GM12872 (cell line): ENCODE results near the gene INTS15.

Source experiments
- TF ChIP-seq, protein P1 (sequence below): IDR thresholded peaks from 3 replicates; pipeline ENCODE4 v1.5.1; 2011; ENCODE audit warnings: low read depth, mild to moderate bottlenecking, low read length, moderate library complexity; ENCODE audit not compliant: insufficient read depth

Gene INTS15

DNA sequence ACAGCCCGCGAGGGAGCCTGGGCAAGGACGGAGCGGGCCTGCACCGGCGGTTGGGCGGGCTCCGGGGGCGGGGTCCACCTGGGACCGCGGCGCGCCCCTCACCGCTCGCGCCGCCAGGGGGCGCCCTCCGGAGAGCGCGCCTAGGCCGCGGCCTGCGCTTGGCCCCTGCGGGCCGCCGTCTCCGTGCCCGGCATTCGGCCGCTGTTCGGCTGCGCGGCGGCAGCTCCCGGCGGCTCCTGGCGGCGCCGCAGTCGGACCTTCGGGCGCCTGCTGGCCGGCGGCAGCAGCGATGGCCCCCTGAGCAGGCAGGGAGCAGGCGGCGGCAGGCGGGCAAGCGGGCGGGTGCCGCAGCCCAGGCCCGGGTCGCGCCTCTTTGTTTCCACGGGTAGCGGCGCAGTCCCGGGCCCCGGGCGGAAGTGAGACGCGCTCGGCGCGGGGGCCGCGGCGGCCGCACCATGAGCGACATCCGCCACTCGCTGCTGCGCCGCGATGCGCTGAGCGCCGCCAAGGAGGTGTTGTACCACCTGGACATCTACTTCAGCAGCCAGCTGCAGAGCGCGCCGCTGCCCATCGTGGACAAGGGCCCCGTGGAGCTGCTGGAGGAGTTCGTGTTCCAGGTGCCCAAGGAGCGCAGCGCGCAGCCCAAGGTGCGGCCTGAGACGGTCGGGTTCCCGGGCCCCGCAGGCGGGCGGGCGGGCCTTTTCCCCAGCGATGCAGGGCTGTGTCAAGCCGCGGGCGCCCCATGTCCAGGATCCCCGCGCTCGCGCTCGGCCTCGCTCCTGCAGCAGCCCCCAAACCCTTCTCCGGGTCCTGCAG lies at the start of gene INTS15:
Gene INTS15, plus strand, starts transcription at position 193 of the 816 bp plus-strand sequence. Its CDS starts 263 bp downstream, at position 456.
- TF ChIP-seq, protein P1, sequence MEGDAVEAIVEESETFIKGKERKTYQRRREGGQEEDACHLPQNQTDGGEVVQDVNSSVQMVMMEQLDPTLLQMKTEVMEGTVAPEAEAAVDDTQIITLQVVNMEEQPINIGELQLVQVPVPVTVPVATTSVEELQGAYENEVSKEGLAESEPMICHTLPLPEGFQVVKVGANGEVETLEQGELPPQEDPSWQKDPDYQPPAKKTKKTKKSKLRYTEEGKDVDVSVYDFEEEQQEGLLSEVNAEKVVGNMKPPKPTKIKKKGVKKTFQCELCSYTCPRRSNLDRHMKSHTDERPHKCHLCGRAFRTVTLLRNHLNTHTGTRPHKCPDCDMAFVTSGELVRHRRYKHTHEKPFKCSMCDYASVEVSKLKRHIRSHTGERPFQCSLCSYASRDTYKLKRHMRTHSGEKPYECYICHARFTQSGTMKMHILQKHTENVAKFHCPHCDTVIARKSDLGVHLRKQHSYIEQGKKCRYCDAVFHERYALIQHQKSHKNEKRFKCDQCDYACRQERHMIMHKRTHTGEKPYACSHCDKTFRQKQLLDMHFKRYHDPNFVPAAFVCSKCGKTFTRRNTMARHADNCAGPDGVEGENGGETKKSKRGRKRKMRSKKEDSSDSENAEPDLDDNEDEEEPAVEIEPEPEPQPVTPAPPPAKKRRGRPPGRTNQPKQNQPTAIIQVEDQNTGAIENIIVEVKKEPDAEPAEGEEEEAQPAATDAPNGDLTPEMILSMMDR, result peak; percentile 67; the same call in 2 of the 3 replicates

DNA sequence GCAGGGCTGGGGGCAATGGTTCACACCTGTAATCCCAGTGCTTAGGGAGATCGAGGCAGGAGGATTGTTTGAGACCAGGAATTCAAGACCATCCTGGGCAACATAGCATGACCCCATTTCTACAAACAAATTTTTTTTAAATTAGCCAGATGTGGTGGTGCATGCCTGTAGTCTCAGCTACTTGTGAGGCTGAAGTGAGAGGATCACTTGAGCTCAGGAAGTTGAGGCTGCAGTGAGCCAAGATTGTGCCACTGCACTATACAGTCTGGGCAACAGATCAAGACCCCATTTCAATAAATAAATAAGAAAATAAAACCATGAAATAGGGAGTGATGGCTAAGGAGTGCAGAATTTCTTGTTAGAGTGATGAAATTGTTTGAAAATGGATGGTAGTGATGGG lies 47.5 kb upstream of the INTS15 start:
- TF ChIP-seq, protein P1, result no peak

DNA sequence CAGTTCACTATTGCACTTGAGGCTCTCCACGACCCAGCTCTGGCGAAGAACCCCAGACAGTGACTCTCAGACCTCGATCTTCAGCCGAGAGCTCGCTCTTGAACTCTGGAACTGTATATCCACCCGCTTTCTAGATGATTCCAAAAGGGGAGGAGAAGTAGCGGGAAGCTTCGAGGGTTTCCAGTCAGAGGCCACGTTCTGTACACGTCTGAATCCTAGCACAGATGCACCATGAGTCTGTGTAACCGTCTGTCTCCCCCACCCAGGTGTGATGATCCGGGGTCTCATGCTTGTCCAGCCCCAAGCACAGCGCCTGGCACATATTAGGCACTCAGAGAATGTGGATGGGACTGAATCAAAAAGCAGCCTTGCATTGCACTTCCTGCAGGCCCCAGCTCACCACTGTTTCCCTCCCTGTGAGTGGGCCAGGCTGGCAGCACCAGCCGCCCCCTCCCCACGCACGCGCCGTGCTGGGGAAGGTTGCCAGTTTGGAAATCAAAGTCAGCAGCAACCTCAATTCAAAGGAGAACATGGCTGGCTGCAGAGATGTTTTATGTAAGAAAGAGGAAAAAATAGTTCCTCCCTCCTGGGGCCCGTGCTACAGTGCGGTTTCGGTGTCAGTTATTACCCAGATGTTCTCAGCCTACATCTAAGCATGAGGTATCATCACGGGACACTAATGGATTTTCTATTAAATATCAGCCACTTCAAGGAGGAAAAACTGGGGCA lies 44.3 kb upstream of the INTS15 start:
- TF ChIP-seq, protein P1, result no peak

DNA sequence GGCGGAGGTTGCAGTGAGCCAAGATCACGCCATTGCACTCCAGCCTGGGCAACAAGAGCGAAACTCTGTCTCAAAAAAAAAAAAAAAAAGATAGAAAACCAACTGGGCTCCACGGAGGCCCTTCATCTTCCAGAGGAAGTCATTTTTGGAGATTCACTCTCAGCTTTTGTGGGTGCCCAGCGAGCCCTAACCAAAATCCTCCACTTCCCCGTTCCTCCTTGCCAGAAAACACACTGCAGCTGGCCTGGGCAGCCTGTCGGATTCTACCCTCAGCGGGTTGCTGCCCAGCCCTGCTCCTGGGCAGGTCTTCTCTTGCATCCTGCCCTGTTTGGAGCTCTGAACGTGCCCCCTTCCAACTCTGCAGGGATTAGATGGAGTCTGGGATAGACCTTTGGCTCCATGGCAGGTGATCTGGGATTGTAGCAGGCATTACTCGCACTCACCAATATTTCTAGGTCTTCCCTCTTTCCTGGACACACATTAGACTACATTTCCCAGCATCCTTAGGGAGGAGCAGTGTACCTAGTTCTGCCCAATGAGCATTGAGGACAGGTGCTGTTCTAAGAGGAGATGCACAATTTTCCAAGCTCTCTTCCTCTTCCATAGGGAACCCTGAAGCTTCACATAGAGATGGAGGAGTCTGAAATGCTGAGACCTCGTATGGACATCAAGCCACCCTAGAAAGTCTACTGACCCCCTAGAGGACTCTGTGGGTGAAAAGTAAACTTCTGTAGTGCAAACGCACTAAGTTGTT lies 43.1 kb upstream of the INTS15 start:
- TF ChIP-seq, protein P1, result no peak

DNA sequence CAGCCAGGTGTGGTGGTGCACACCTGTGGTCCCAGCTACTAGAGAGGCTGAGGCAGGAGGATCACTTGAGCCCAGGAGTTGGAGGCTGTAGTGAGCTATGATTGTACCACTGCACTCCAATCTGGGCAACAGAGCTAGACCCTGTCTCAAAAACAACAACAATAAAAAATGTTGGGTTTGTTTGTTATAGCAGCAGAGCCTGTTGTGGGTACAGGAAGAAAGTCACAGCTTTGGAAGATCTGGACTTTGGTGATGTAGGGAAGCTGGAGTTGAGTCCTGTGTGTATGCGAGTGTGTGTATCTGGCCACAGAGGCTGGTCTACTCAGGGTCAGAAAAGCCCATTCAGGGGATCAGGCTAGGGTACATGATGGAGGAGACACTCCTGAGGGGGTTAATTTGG lies 42.4 kb upstream of the INTS15 start:
- TF ChIP-seq, protein P1, result no peak

DNA sequence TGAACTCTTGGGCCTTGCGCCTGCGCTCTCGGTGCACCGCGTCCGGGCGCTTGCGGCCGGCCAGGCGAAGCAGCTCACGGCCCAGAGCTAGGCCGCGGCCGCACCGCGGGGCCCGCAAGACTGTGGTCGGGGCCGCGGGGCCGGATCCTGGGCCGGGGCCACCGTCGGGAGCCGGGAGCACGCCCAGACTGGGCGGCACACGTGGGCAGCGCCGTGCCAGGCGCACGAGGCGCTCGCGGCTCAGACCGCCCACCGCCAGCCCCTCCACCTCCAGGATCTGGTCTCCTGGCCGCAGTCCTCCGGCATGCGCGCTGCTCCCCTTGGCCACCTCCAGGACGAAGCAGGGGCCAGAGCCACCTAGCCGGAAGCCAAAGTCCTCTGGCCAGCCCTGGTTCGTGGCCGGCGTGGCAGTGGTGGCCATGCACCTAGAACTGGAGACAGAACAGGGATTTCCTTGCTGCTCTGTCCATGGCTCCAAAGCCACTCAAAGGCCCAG lies 38.8 kb upstream of the INTS15 start, which contains the start of gene GRID2IP:
Gene GRID2IP, minus strand, starts transcription at position 446 of the 496 bp plus-strand sequence. Its CDS starts 25 bp downstream, at position 421.
- TF ChIP-seq, protein P1, result no peak
